Endothelial cell of umbilical vein (primary cell): Measurements from ENCODE around the gene OASL.

Experiments
- CTCF ChIP-seq, 2 donors: IDR thresholded peaks; 1 replicate in 1 of 2; 2 replicates in 1 of 2; pipeline ENCODE4 v1.5.1; 2011; ENCODE audit warnings: low read length in 2 of 2, mild to moderate bottlenecking in 2 of 2, moderate library complexity in 2 of 2, control low read depth in 1 of 2, inconsistent platforms in 1 of 2, low read depth in 1 of 2; ENCODE audit not compliant: insufficient read depth in 1 of 2; ENCODE audit errors: extremely low read depth in 1 of 2
- EZH2 ChIP-seq: IDR thresholded peaks from 2 replicates; pipeline ENCODE4 v1.6.1; 2012; ENCODE audit warnings: borderline replicate concordance, low read depth, mild to moderate bottlenecking, moderate library complexity, low read length, inconsistent platforms; ENCODE audit not compliant: severe bottlenecking
- MAX ChIP-seq: IDR thresholded peaks from 2 replicates; pipeline ENCODE4 v1.6.1; 2011; ENCODE audit not compliant: insufficient read depth, insufficient read length
- MYC ChIP-seq: IDR thresholded peaks from one replicate; pipeline ENCODE4 v1.6.1; 2011; ENCODE audit warnings: mild to moderate bottlenecking, low read depth, low read length
- POLR2A ChIP-seq: IDR thresholded peaks from 2 replicates; pipeline ENCODE4 v1.6.1; 2012; ENCODE audit warnings: low read depth, mild to moderate bottlenecking, control low read depth, low read length
- POLR2AphosphoS5 ChIP-seq: IDR thresholded peaks from 2 replicates; pipeline ENCODE4 v1.6.1; 2012; ENCODE audit warnings: low read depth, mild to moderate bottlenecking, control low read depth, low read length, moderate library complexity; ENCODE audit not compliant: insufficient read depth

- TF ChIP-seq POLR2AphosphoS5 (no peak), EZH2 (no peak), CTCF (IDR thresholded peaks at IDR 0.05; ENCODE audit: extremely low read depth in 1 of 2, insufficient read depth in 1 of 2, low read depth in 1 of 2, low read length in 2 of 2) (no peak), POLR2A (no peak), MAX (no peak), MYC (no peak)
Measured at GRCh38 chr12:120980800-120981368, 58.2 kb downstream of the OASL start.
